SK-N-SH treated with all-trans-retinoic acid at 6 μM for 48 hours (cell line): Measurements from ENCODE around the gene KCNMB3.

Experiments used
- ATAC-seq: fragments of 200-7000 bp; cut with Tn5 transposase; 3 replicates; pipeline ENCODE4 v1.9.1; 2020; ENCODE audit warnings: mild to moderate bottlenecking, moderate library complexity
- ARNTL ChIP-seq: fragments of 450-650 bp; formaldehyde crosslinking; IDR thresholded peaks from 2 replicates; pipeline ENCODE4 v1.5.0; 2020; ENCODE audit warnings: low read depth, mild to moderate bottlenecking, moderate library complexity, borderline replicate concordance
- BACH2 ChIP-seq: fragments of 250-450 bp; sonication (Bioruptor Pico); IDR thresholded peaks from 2 replicates; pipeline ENCODE4 v1.9.0; 2021; ENCODE audit warnings: mild to moderate bottlenecking, borderline replicate concordance
- CSDC2 ChIP-seq: fragments of 250-450 bp; sonication (Bioruptor Pico); IDR thresholded peaks from 2 replicates; pipeline ENCODE4 v1.5.0; 2020; ENCODE audit warnings: mild to moderate bottlenecking, moderate library complexity
- CSRNP3 ChIP-seq: fragments of 250-450 bp; sonication (Bioruptor Pico); IDR thresholded peaks from 2 replicates; pipeline ENCODE4 v1.5.1; 2021; ENCODE audit warnings: mild to moderate bottlenecking, moderate library complexity
- ESRRG ChIP-seq: fragments of 250-450 bp; sonication (Bioruptor Pico); IDR thresholded peaks from 2 replicates; pipeline ENCODE4 v1.6.1; 2021; ENCODE audit warnings: mild to moderate bottlenecking
- ISL1 ChIP-seq: fragments of 250-450 bp; sonication (Bioruptor Pico); IDR thresholded peaks from 2 replicates; pipeline ENCODE4 v2.1.2; 2022; ENCODE audit warnings: mild to moderate bottlenecking, moderate library complexity
- OSR1 ChIP-seq: fragments of 250-450 bp; sonication (Bioruptor Pico); IDR thresholded peaks from 2 replicates; pipeline ENCODE4 v1.8.0; 2022; ENCODE audit warnings: moderate library complexity, mild to moderate bottlenecking, inconsistent platforms
- POU6F1 ChIP-seq: fragments of 250-450 bp; sonication (Bioruptor Pico); IDR thresholded peaks from 2 replicates; pipeline ENCODE4 v1.8.0; 2021; ENCODE audit warnings: low read depth, mild to moderate bottlenecking, moderate library complexity, borderline replicate concordance
- PPARA ChIP-seq: fragments of 250-450 bp; sonication (Bioruptor Pico); IDR thresholded peaks from 2 replicates; pipeline ENCODE4 v1.5.0; 2020; ENCODE audit warnings: mild to moderate bottlenecking, borderline replicate concordance
- RARB ChIP-seq: fragments of 250-450 bp; sonication (Bioruptor Pico); IDR thresholded peaks from 2 replicates; pipeline ENCODE4 v1.8.0; 2021; ENCODE audit warnings: mild to moderate bottlenecking, moderate library complexity
- SNAI2 ChIP-seq: fragments of 250-450 bp; sonication (Bioruptor Pico); IDR thresholded peaks from 2 replicates; pipeline ENCODE4 v1.5.0; 2020; ENCODE audit warnings: mild to moderate bottlenecking, moderate library complexity
- TCF4 ChIP-seq: fragments of 250-450 bp; sonication (Bioruptor Pico); IDR thresholded peaks from 2 replicates; pipeline ENCODE4 v1.8.0; 2021; ENCODE audit warnings: mild to moderate bottlenecking, moderate library complexity, borderline replicate concordance
- TOX ChIP-seq: fragments of 250-450 bp; sonication (Bioruptor Pico); IDR thresholded peaks from 2 replicates; pipeline ENCODE4 v1.8.0; 2021; ENCODE audit warnings: mild to moderate bottlenecking, moderate library complexity, borderline replicate concordance
- ZC3H10 ChIP-seq: fragments of 250-450 bp; sonication (Bioruptor Pico); IDR thresholded peaks from 2 replicates; pipeline ENCODE4 v1.5.1; 2021; ENCODE audit warnings: mild to moderate bottlenecking, moderate library complexity
- ZFP3 ChIP-seq: fragments of 250-450 bp; sonication (Bioruptor Pico); IDR thresholded peaks from 2 replicates; pipeline ENCODE4 v1.5.0; 2020; ENCODE audit warnings: mild to moderate bottlenecking, moderate library complexity
- ZFP30 ChIP-seq: fragments of 450-650 bp; formaldehyde crosslinking; IDR thresholded peaks from 2 replicates; pipeline ENCODE4 v1.5.0; 2022; ENCODE audit warnings: mild to moderate bottlenecking, moderate library complexity
- ZNF565 ChIP-seq: fragments of 450-650 bp; formaldehyde crosslinking; conservative IDR thresholded peaks from 2 replicates; pipeline ENCODE4 v1.5.0; 2020; ENCODE audit warnings: low read depth, mild to moderate bottlenecking, moderate library complexity
- ZNF70 ChIP-seq: fragments of 450-650 bp; formaldehyde crosslinking; IDR thresholded peaks from 2 replicates; pipeline ENCODE4 v1.5.0; 2020; ENCODE audit warnings: mild to moderate bottlenecking, moderate library complexity
- TF ChIP-seq, protein P1 (sequence below): fragments of 250-450 bp; sonication (Bioruptor Pico); IDR thresholded peaks from 2 replicates; pipeline ENCODE4 v1.5.0; 2020; ENCODE audit warnings: mild to moderate bottlenecking, moderate library complexity
- TF ChIP-seq, protein P2 (sequence below): fragments of 250-450 bp; sonication (Bioruptor Pico); IDR thresholded peaks from 2 replicates; pipeline ENCODE4 v1.5.1; 2020; ENCODE audit warnings: low read depth, mild to moderate bottlenecking, moderate library complexity
- TF ChIP-seq, protein P3 (sequence below): fragments of 250-450 bp; sonication (Bioruptor Pico); IDR thresholded peaks from 2 replicates; pipeline ENCODE4 v1.8.0; 2020; ENCODE audit warnings: mild to moderate bottlenecking, moderate library complexity, borderline replicate concordance

KCNMB3 gene

GRCh38 chr3:179234199-179234598 is 16.7 kb downstream of the KCNMB3 start:
- TF ChIP-seq CSRNP3 = no peak
- TF ChIP-seq, protein P1, sequence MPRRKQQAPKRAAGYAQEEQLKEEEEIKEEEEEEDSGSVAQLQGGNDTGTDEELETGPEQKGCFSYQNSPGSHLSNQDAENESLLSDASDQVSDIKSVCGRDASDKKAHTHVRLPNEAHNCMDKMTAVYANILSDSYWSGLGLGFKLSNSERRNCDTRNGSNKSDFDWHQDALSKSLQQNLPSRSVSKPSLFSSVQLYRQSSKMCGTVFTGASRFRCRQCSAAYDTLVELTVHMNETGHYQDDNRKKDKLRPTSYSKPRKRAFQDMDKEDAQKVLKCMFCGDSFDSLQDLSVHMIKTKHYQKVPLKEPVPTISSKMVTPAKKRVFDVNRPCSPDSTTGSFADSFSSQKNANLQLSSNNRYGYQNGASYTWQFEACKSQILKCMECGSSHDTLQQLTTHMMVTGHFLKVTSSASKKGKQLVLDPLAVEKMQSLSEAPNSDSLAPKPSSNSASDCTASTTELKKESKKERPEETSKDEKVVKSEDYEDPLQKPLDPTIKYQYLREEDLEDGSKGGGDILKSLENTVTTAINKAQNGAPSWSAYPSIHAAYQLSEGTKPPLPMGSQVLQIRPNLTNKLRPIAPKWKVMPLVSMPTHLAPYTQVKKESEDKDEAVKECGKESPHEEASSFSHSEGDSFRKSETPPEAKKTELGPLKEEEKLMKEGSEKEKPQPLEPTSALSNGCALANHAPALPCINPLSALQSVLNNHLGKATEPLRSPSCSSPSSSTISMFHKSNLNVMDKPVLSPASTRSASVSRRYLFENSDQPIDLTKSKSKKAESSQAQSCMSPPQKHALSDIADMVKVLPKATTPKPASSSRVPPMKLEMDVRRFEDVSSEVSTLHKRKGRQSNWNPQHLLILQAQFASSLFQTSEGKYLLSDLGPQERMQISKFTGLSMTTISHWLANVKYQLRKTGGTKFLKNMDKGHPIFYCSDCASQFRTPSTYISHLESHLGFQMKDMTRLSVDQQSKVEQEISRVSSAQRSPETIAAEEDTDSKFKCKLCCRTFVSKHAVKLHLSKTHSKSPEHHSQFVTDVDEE (CRISPR knock-in tag) = no peak
- no peak for TF ChIP-seq ARNTL (CRISPR knock-in tag)
- TF ChIP-seq BACH2 (CRISPR knock-in tag) = no peak
- TF ChIP-seq PPARA (CRISPR knock-in tag) = no peak
- no peak for TF ChIP-seq TOX (CRISPR knock-in tag)
- TF ChIP-seq CSDC2 (CRISPR knock-in tag) = no peak
- TF ChIP-seq, protein P2, sequence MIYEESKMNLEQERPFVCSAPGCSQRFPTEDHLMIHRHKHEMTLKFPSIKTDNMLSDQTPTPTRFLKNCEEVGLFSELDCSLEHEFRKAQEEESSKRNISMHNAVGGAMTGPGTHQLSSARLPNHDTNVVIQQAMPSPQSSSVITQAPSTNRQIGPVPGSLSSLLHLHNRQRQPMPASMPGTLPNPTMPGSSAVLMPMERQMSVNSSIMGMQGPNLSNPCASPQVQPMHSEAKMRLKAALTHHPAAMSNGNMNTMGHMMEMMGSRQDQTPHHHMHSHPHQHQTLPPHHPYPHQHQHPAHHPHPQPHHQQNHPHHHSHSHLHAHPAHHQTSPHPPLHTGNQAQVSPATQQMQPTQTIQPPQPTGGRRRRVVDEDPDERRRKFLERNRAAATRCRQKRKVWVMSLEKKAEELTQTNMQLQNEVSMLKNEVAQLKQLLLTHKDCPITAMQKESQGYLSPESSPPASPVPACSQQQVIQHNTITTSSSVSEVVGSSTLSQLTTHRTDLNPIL (CRISPR knock-in tag) = no peak

DNA sequence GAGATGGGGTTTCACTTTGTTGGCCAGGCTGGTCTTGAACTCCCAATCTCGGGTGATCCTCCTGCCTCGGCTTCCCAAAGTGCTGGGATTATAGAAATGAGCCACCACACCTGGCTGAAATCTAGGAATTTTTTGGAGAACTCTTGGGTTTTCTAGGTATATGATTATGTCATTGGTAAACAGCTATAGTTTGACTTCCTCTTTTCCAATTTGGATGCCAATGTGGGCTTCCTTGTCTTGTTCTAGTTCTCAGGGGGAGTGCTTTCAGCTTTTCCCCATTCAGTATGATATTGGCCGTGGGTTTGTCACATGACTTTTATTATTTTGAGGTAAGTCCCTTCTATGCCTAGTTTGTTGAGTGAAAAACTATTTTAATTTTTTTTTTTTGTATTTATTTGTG is 17.9 kb downstream of the KCNMB3 start:
- TF ChIP-seq OSR1 (no peak), ZNF70 (CRISPR knock-in tag) (no peak), RARB (CRISPR knock-in tag) (no peak)
- ATAC-seq = no peak

More at GRCh38 chr3:179234199-179234598, 16.7 kb downstream of the KCNMB3 start:
- no peak for ATAC-seq

- TF ChIP-seq TCF4 = no peak
- TF ChIP-seq ZC3H10 (CRISPR knock-in tag) = no peak
- TF ChIP-seq ZFP30 = no peak
- no peak for TF ChIP-seq ZFP3 (CRISPR knock-in tag)
- TF ChIP-seq POU6F1 (CRISPR knock-in tag) = no peak
- no peak for TF ChIP-seq ESRRG (CRISPR knock-in tag)
- TF ChIP-seq CSRNP3 = no peak
- ATAC-seq = no peak
Measured at GRCh38 chr3:179229177-179229576, 21.7 kb downstream of the KCNMB3 start.

GRCh38 chr3:179227349-179227748 is 23.6 kb downstream of the KCNMB3 start:
- ATAC-seq = no peak
- TF ChIP-seq ISL1 (CRISPR knock-in tag) (no peak), ZC3H10 (CRISPR knock-in tag) (no peak), PPARA (CRISPR knock-in tag) (no peak), ZNF565 (CRISPR knock-in tag) (no peak), POU6F1 (CRISPR knock-in tag) (no peak), RARB (CRISPR knock-in tag) (no peak), ZNF70 (CRISPR knock-in tag) (no peak), SNAI2 (CRISPR knock-in tag) (no peak), CSRNP3 (no peak), ZFP30 (no peak), OSR1 (no peak)
- TF ChIP-seq, protein P3, sequence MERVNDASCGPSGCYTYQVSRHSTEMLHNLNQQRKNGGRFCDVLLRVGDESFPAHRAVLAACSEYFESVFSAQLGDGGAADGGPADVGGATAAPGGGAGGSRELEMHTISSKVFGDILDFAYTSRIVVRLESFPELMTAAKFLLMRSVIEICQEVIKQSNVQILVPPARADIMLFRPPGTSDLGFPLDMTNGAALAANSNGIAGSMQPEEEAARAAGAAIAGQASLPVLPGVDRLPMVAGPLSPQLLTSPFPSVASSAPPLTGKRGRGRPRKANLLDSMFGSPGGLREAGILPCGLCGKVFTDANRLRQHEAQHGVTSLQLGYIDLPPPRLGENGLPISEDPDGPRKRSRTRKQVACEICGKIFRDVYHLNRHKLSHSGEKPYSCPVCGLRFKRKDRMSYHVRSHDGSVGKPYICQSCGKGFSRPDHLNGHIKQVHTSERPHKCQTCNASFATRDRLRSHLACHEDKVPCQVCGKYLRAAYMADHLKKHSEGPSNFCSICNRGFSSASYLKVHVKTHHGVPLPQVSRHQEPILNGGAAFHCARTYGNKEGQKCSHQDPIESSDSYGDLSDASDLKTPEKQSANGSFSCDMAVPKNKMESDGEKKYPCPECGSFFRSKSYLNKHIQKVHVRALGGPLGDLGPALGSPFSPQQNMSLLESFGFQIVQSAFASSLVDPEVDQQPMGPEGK (CRISPR knock-in tag) = no peak
